BE2C (cell line): ENCODE results near the gene KCNA10.

Source experiments
- DNase-seq: peaks from one replicate; pipeline ENCODE4 v3.0.0-alpha.2; 2020
- H3K27me3 ChIP-seq: fragments of 250-450 bp; sonication (Bioruptor Pico); 2 replicates; pipeline ENCODE4 v1.5.1; 2020; ENCODE audit warnings: mild to moderate bottlenecking
- H3K36me3 ChIP-seq: fragments of 250-450 bp; sonication (Bioruptor Pico); 2 replicates; pipeline ENCODE4 v1.5.1; 2020; ENCODE audit warnings: mild to moderate bottlenecking
- H3K4me1 ChIP-seq: fragments of 250-450 bp; sonication (Bioruptor Pico); 2 replicates; pipeline ENCODE4 v1.5.1; 2020
- H3K4me3 ChIP-seq: 2 replicates; pipeline ENCODE4 v1.5.1; 2011; ENCODE audit warnings: low read depth, low read length
- H3K9me3 ChIP-seq: fragments of 250-450 bp; sonication (Bioruptor Pico); 2 replicates; pipeline ENCODE4 v1.5.1; 2020
- CTCF ChIP-seq: IDR thresholded peaks from 2 replicates; pipeline ENCODE4 v1.5.1; 2012; ENCODE audit warnings: mild to moderate bottlenecking, low read depth, low read length

KCNA10 gene

GRCh38 chr1:110481968-110482623 is 36.9 kb downstream of the KCNA10 start:
- Histone ChIP-seq H3K36me3 (no peaks in the 10 kb centered on the region), H3K9me3 (no peaks in the 10 kb centered on the region), H3K27me3 (no peaks in the 10 kb centered on the region), H3K4me1 (no peaks in the 10 kb centered on the region), H3K4me3 (no peak overlapping the region)
- TF ChIP-seq CTCF: no peak
- DNase-seq: no peak

GRCh38 chr1:110480356-110481096 is 38.4 kb downstream of the KCNA10 start:
- Histone ChIP-seq H3K36me3 (no peaks in the 10 kb centered on the region), H3K9me3 (no peaks in the 10 kb centered on the region), H3K27me3 (no peaks in the 10 kb centered on the region), H3K4me1 (no peaks in the 10 kb centered on the region), H3K4me3 (no peak overlapping the region)
- TF ChIP-seq CTCF: no peak
- no peak for DNase-seq

- H3K9me3 ChIP-seq: no peaks in the 10 kb centered on the region
- no peak for TF ChIP-seq CTCF
- no peak overlapping the region for H3K4me3 ChIP-seq
- DNase-seq: no peak
- H3K36me3 ChIP-seq: no peaks in the 10 kb centered on the region
- H3K4me1 ChIP-seq: no peaks in the 10 kb centered on the region
- H3K27me3 ChIP-seq: no peaks in the 10 kb centered on the region
These were observed 40.1 kb downstream of the KCNA10 start for GRCh38 chr1:110478886-110479285.

DNA sequence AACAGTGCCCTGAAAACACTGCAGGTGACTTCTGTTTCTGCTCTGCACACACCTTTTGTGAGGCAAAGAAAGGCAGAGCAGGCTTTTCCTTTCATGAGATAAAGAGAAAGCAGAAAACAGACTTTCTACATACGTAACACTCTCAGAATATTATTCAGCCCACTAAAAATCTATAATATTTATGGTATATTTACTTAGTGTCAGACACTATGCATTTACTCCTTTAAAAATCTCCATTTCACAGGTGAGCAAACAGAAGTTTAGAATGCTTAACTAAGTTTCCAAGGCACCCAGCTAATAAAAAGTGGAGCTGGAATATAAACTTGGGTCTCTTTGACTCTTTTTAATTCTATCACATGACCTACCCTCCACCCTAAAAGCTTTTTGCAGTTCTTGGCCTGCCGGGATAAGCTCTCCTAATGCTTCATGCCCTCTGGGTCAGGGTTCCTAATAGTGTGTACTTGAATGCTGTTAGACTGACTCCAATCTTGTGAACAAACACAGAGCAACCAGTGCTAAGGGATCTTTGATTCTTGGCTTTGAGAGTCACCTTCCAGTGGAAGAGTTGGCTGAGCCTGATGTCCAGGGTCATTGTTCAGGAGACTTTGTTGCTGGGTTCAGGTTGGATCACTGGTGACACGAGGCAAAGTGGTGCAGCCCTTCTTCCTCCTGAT is 40.9 kb downstream of the KCNA10 start:
- no peak overlapping the region for H3K4me3 ChIP-seq
- TF ChIP-seq CTCF: no peak

DNA sequence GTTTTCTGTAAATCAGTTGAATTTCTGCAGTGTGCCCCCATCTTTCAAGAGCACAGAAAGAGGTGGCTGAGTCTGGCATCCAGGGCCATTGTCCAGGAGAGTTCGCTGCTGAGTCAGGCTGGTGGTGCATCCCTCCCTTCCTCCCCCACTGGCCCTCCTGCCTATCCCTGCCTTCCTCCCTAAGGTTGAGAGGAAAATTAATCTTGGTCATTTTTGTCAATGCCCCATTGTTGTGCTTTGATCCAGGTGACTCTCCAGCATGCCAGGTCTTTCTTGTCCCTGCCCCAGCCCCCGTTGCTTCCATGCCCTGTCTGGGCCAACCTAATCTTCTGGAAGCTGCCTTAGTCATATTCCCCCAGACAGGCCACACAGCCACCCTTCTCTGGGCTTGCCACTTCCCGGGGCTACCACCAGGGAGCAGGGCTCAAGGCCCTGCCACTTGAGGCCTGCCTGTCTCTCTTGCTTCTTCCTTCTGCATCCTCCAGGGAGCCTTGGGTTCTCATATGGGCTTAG is 41.5 kb downstream of the KCNA10 start:
- no peak overlapping the region for H3K4me3 ChIP-seq
- H3K4me1 ChIP-seq: no peaks in the 10 kb centered on the region
- H3K9me3 ChIP-seq: no peaks in the 10 kb centered on the region
- no peaks in the 10 kb centered on the region for H3K36me3 ChIP-seq
- H3K27me3 ChIP-seq: no peaks in the 10 kb centered on the region
- no peak for TF ChIP-seq CTCF
- DNase-seq: no peak

More for the DNA sequence above, 40.9 kb downstream of the KCNA10 start:
- DNase-seq: no peak
- Histone ChIP-seq H3K27me3 (no peaks in the 10 kb centered on the region), H3K9me3 (no peaks in the 10 kb centered on the region), H3K4me1 (no peaks in the 10 kb centered on the region), H3K36me3 (no peaks in the 10 kb centered on the region)
